NOMO-1 treated with dmso at 0.1 percent for 144 hours (cell line): ENCODE measurements around the gene ZMIZ2.

ENCODE experiments used
- DNase-seq: peaks from one replicate; lab custom pipeline; 2025; ENCODE audit not compliant: unreplicated experiment; lab: John Stamatoyannopoulos, UW

ZMIZ2 gene

GRCh38 chr7:44755698-44756627 is 7.3 kb downstream of the ZMIZ2 start:
- DNase-seq = no peak

DNA sequence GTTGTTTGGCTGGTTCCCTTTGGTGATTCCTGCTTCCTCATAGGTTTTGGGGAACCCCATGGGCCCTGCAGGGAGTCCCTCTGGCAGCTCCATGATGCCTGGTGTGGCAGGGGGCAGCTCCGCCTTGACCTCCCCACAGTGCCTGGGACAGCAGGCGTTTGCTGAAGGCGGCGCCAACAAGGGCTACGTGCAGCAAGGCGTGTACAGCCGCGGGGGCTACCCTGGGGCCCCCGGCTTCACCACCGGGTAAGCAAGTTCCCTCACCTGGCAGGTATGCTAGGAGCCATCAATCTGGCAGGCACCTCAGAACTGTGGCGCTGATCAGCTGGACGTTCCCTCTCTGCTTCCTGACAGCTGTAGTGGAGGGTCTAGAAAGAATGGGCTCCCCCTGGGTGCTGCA is 8.3 kb downstream of the ZMIZ2 start:
- DNase-seq = no peak

DNA sequence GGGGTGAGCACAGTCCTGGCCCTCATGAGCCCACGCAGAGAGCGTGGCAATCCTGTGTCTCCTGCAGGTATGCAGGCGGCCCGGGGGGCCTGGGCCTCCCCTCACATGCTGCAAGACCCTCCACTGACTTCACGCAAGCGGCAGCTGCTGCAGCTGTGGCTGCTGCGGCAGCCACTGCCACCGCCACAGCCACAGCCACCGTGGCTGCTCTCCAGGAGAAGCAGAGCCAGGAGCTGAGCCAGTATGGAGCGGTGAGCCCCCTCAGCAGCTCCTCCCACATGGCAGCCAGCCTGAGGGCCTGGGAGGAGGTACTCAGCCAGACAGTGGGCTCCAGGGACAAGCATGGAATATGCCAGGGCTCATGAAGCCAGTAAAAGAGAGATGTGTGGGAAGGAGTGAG is 8.7 kb downstream of the ZMIZ2 start:
- no peak for DNase-seq

DNA sequence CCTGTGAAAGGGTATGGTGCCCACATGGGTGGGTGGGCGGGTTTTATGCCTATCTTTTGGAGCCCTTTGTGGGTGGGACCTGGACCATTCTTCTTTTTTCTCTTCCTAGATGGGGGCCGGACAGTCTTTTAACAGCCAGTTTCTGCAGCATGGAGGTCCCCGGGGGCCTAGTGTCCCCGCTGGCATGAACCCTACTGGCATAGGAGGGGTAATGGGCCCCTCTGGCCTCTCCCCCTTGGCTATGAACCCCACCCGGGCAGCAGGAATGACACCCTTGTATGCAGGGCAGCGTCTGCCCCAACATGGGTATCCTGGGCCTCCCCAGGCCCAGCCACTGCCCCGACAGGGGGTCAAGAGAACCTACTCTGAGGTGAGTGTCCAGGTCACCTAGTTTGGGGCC is 9.1 kb downstream of the ZMIZ2 start:
- DNase-seq = no peak

- no peak for DNase-seq
Measured at GRCh38 chr7:44759246-44759645, 10.6 kb downstream of the ZMIZ2 start.

DNA sequence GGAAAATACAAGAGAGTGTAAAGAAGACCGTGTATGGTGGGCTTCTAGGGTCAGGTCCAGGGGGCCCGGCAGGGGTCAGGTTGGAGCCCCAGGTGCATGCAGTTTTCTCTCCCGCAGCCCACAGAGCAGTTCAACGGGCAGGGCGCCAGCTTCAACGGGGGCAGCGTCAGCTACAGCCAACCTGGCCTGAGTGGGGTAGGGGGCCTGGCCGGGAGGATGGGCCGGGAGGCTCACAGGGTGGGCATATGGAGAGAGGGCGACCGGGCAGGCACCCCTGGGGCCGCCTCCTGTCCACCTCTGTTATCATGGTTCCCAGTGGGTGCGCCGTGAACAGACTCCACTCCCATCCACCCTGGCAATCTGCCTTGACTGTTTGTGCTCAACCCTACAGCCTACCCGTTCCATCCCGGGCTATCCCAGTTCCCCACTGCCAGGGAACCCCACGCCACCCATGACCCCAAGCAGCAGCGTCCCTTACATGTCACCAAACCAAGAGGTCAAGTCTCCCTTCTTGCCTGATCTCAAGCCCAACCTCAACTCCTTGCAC is 11.5 kb downstream of the ZMIZ2 start:
- DNase-seq = no peak

DNA sequence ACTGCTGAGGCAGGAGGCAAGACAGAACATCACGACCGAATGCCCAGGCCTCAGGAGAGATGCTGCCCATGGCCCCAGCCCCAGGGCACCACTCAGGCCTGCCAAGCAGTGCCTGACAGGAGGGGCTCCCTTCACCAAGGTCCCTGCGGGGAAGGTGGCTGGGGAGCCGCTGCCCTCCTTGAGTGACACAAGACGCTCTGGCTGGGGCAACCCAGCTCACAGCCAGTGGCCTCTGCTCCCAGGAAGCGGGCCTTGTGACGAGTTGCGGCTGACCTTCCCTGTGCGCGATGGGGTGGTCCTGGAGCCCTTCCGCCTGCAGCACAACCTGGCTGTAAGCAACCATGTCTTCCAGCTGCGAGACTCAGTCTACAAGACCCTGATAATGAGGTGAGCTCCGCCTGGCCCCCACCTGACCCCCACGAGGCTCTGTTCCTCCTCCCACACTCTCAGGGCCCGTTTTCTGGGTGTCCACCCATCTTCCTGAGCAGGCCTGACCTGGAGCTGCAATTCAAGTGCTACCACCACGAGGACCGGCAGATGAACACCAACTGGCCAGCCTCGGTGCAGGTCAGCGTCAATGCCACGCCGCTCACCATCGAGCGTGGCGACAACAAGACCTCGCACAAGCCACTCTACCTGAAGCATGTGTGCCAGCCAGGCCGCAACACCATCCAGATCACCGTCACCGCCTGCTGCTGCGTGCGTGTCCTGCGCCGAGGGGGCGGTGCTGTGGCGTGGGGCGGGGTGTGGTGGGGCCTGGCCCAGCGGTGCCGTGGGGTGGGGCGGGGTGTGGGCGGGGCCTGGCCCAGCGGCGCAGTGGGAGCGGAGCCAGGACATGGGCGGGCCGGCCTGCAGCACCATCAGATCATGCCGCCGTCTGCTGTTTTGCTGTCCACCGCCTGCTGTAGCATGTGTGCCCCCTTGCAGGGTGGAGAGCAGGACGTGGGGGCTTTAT is 12.8 kb downstream of the ZMIZ2 start:
- DNase-seq = no peak

GRCh38 chr7:44762300-44762699 is 13.7 kb downstream of the ZMIZ2 start:
- no peak for DNase-seq

DNA sequence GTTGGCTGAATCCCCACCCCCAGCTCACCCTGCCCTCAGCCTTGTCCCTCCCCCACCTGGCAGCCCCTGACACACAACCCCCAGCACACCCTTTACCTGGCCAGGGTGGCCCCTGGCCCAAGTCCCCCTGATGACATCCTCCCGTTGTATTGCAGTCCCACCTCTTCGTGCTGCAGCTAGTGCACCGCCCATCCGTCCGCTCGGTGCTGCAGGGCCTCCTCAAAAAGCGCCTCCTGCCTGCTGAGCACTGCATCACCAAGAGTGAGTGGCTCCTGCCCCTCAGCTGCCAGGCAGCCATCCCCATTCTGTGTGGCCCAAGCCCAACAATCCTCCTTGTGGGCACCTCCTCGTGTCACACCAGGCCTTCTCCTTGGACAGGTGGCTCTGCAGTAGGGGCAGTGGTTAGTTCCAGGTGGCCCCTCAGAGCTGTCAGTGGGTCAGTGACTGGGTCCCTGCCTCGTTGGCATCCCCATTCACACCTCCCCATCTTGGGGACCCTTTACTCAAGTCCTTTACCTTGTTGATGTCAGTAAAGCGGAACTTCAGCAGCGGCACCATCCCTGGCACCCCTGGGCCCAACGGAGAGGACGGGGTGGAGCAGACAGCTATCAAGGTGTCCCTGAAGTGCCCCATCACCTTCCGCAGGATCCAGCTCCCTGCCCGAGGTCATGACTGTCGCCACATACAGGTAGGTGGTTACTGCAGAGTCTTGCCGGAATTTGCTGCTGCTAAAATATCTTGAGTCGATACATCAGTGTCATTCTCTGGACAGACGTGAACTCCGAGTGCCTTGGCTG is 14.3 kb downstream of the ZMIZ2 start:
- DNase-seq = no peak

- DNase-seq = no peak
Measured at GRCh38 chr7:44764081-44764480, 15.4 kb downstream of the ZMIZ2 start.

- DNase-seq = no peak
Measured at GRCh38 chr7:44764665-44765578, 16.3 kb downstream of the ZMIZ2 start.

DNA sequence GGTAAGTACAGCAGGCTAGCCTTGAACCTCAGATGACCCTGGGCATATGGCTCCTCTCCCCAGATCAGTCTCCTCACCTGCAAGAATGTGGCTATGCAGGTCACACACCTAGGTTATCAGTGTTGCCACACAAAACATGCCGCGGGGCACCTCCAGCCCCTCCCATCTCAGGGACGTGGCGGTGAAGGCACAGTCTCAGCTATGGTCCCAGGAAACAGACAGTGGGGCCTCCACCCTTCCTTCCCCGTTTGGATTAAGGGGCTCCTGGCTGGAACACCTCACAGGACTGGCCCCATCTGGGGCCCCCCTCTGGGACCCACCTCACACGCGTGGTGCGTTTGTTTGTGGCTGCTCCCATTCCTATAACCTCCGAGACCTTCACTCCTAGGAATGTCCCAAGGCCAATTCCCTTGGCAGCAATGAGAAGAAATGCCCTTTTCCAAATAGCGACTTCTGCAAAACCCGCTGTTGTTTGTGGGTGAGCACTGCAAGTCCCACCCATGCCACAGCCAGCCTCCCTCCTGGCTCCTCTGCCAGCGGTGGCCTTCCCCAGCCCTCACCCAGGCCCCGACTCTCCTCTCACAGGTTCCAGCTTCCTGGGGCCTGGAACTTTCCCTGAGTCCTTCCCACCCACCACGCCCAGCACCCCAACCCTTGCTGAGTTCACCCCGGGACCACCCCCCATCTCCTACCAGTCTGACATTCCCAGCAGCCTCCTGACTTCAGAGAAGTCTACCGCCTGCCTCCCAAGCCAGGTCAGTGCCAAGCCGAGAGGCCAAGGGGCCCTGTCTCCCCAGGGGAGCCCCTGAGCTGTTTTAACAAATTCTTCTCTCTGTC is 17.1 kb downstream of the ZMIZ2 start:
- no peak for DNase-seq

DNA sequence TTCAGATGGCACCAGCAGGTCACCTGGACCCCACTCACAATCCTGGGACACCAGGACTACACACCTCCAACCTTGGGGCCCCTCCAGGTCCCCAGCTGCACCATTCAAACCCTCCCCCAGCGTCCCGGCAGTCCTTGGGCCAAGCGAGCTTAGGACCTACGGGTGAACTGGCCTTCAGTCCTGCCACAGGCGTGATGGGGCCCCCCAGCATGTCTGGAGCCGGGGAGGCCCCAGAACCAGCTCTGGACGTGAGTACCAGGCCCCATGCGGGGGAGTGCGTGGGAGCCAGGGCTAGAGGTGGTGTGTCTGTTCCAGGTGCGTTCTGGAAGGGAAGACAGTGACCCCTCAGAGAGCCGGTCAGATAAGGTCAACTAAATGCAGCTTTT is 17.8 kb downstream of the ZMIZ2 start:
- no peak for DNase-seq

DNA sequence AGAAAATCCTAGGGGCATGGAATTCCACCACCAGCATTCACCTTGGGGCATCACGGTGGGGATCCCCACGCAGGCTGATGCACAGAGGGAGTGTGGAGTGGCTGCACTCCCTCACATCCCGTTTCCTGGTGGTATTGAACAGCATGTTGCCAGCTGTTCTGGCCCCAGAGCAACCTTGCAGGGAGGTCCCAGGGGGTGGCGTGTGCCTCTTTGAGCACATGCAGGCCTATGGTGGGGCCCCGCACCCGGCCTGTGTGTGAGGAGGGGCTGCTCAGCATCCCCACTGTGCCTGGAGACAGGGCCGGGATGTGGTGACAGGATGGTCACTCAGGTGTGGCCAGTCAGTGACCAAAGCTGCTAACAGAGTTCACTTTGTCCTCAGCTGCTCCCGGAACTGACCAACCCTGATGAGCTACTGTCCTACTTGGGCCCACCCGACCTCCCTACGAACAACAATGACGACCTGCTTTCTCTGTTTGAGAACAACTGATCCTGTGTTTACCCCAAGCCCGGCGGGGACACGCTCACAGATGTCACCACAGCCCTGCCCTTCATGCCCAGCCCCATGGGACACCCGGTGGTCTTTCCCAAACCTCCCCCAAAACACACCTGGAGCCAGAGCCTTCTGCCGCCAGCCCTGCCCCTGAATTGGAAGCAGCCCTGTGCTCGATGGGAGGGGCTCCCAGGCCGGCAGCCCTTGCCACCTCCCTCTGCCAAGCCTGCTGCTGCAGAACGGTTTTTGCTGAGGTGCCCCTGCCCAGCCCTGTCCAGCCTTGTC is 18.7 kb downstream of the ZMIZ2 start:
- no peak for DNase-seq

GRCh38 chr7:44767912-44768627 is 19.4 kb downstream of the ZMIZ2 start:
- DNase-seq = no peak

- no peak for DNase-seq
Measured at GRCh38 chr7:44768628-44769371, 20.2 kb downstream of the ZMIZ2 start.

- DNase-seq = no peak
Measured at GRCh38 chr7:44769376-44769775, 20.7 kb downstream of the ZMIZ2 start.
